Measurements from ENCODE around the gene UGT1A8. TPM values are rescaled to one million over a fixed set of nuclear protein-coding genes. Genes with fewer than 3 reads are reported as not detected.

UGT1A8 gene
- total and polyA plus RNA-seq, 2 donors (not counting 3 experiments of a cell fraction or from before 2014, with no cell fraction given) = not detected

GRCh38 chr2:233769260-233769659 lies 151.8 kb downstream of the UGT1A8 start:
- POLR2A ChIA-PET = no interaction called here
- no peak for DNase-seq (ENCODE audit: low read depth, low spot score)
- FAIRE-seq = no peak
- BruUV-seq (replicated peaks) = no TSS peak
- no peaks in the 10 kb centered on the region for H3K9me1 ChIP-seq (replicated peaks; ENCODE audit: control insufficient read depth, extremely low read depth, insufficient read depth, low read length)
- H3K4me2 ChIP-seq (ENCODE audit: insufficient read depth, low read length) = no peak overlapping the region
- H3K36me3 ChIP-seq (ENCODE audit: control insufficient read depth in 2 of 2, extremely low read depth in 1 of 2, insufficient read depth in 2 of 2, low read length in 2 of 2) = no peaks in the 10 kb centered on the region
- dilution Hi-C loops (cut with MboI; ENCODE audit: extremely low pct_ligation_motif_present, low sequenced_read_pairs) (no loop called here), intact Hi-C loops (cut with micrococcal nuclease) (no loop called here)
- no peaks in the 10 kb centered on the region for H3K79me2 ChIP-seq (ENCODE audit: control insufficient read depth, insufficient read depth, low read length)
- TF ChIP-seq POLR2A (IDR thresholded peaks at IDR 0.05; ENCODE audit: low read depth, low read length) (no peak), MYC (IDR thresholded peaks at IDR 0.05; ENCODE audit: low read depth, low read length) (no peak)
- no peak overlapping the region for H3K9ac ChIP-seq (replicated peaks; ENCODE audit: extremely low read depth, insufficient read depth, low read length)
- H3K4me1 ChIP-seq (ENCODE audit: control insufficient read depth, extremely low read depth, insufficient read depth, low read length) = no peaks in the 10 kb centered on the region
- H2AFZ ChIP-seq (ENCODE audit: low read depth, low read length) = no peak overlapping the region
- no peaks in the 10 kb centered on the region for H3K27me3 ChIP-seq (ENCODE audit: control insufficient read depth in 2 of 2, insufficient read depth in 2 of 2, low read length in 2 of 2)
- H3K9me3 ChIP-seq (replicated peaks; ENCODE audit: control insufficient read depth, insufficient read depth, low read length) = no peaks in the 10 kb centered on the region
- no peak overlapping the region for H3K4me3 ChIP-seq (replicated peaks in 1 of 3; ENCODE audit: insufficient read depth in 1 of 3, low read depth in 1 of 3, low read length in 3 of 3)
- CTCF ChIA-PET = no interaction called here
- H4K20me1 ChIP-seq (replicated peaks; ENCODE audit: control insufficient read depth, extremely low read depth, insufficient read depth, low read length) = no peaks in the 10 kb centered on the region
- H3K27ac ChIP-seq (ENCODE audit: insufficient read depth, low read depth, low read length) = no peak overlapping the region

- H3K27me3 ChIP-seq (ENCODE audit: control insufficient read depth in 2 of 2, insufficient read depth in 2 of 2, low read length in 2 of 2) = no peaks in the 10 kb centered on the region
- no peaks in the 10 kb centered on the region for H3K9me1 ChIP-seq (replicated peaks; ENCODE audit: control insufficient read depth, extremely low read depth, insufficient read depth, low read length)
- no peaks in the 10 kb centered on the region for H3K4me1 ChIP-seq (ENCODE audit: control insufficient read depth, extremely low read depth, insufficient read depth, low read length)
- FAIRE-seq (no peak), DNase-seq (ENCODE audit: low read depth, low spot score) (no peak)
- no TSS peak for BruUV-seq (replicated peaks)
- no peak overlapping the region for H3K4me3 ChIP-seq (replicated peaks in 1 of 3; ENCODE audit: insufficient read depth in 1 of 3, low read depth in 1 of 3, low read length in 3 of 3)
- intact Hi-C loops (cut with micrococcal nuclease) (loop anchor here (2.0 kb wide), 1 partner anchor 323 kb away; no protein-coding TSS in a partner anchor), dilution Hi-C loops (cut with MboI; ENCODE audit: extremely low pct_ligation_motif_present, low sequenced_read_pairs) (no loop called here)
- H3K36me3 ChIP-seq (ENCODE audit: control insufficient read depth in 2 of 2, extremely low read depth in 1 of 2, insufficient read depth in 2 of 2, low read length in 2 of 2) = no peaks in the 10 kb centered on the region
- H3K79me2 ChIP-seq (ENCODE audit: control insufficient read depth, insufficient read depth, low read length) = no peaks in the 10 kb centered on the region
- no peak overlapping the region for H3K9ac ChIP-seq (replicated peaks; ENCODE audit: extremely low read depth, insufficient read depth, low read length)
- POLR2A ChIA-PET = no interaction called here
- TF ChIP-seq GATA2 (IDR thresholded peaks at IDR 0.05; ENCODE audit: insufficient read depth, insufficient read length, low read depth, low read length) (no peak), POLR2A (IDR thresholded peaks at IDR 0.05; ENCODE audit: low read depth, low read length) (no peak), POLR2AphosphoS5 (IDR thresholded peaks at IDR 0.05; ENCODE audit: insufficient read depth, low read depth, low read length) (no peak), FOS (IDR thresholded peaks at IDR 0.05; ENCODE audit: borderline replicate concordance, insufficient read depth, low read length) (no peak), EZH2 (IDR thresholded peaks at IDR 0.05; ENCODE audit: borderline replicate concordance, low read depth, low read length, severe bottlenecking) (no peak), MYC (IDR thresholded peaks at IDR 0.05; ENCODE audit: low read depth, low read length) (no peak), CTCF (IDR thresholded peaks at IDR 0.05; ENCODE audit: extremely low read depth in 1 of 2, insufficient read depth in 1 of 2, low read depth in 1 of 2, low read length in 2 of 2) (no peak), JUN (IDR thresholded peaks at IDR 0.05; ENCODE audit: borderline replicate concordance, insufficient read depth, insufficient read length, low read depth) (no peak), MAX (IDR thresholded peaks at IDR 0.05; ENCODE audit: insufficient read depth, insufficient read length) (no peak)
- H3K27ac ChIP-seq (ENCODE audit: insufficient read depth, low read depth, low read length) = no peak overlapping the region
- H3K9me3 ChIP-seq (replicated peaks; ENCODE audit: control insufficient read depth, insufficient read depth, low read length) = no peaks in the 10 kb centered on the region
- H2AFZ ChIP-seq (ENCODE audit: low read depth, low read length) = no peak overlapping the region
- H3K4me2 ChIP-seq (ENCODE audit: insufficient read depth, low read length) = no peak overlapping the region
- CTCF ChIA-PET = no interaction called here
- no peaks in the 10 kb centered on the region for H4K20me1 ChIP-seq (replicated peaks; ENCODE audit: control insufficient read depth, extremely low read depth, insufficient read depth, low read length)
Observed at GRCh38 chr2:233772153-233772552, 154.7 kb downstream of the UGT1A8 start.

All from endothelial cell of umbilical vein (primary cell).